Upper lobe of left lung (tissue), 4 donors: ENCODE data around the gene GRK3.

Source experiments
- CTCF ChIP-seq, 6 experiments: fragments of 450-650 bp in 4 of 6; fragments of 200-600 bp in 2 of 6; sonication (generic) in 2 of 6; IDR thresholded peaks; one replicate each; pipeline ENCODE4 v1.5.1; 2016 to 2019; ENCODE audit warnings: antibody characterized with exemption in 6 of 6
- EP300 ChIP-seq, 4 donors: sonication (generic); formaldehyde crosslinking; IDR thresholded peaks; one replicate each; pipeline ENCODE4 v1.5.1; 2017; ENCODE audit warnings: antibody characterized with exemption in 4 of 4, control low read depth in 2 of 4
- POLR2A ChIP-seq, 4 donors: fragments of 450-650 bp; IDR thresholded peaks; one replicate each; pipeline ENCODE4 v1.5.1; 2016 to 2017; ENCODE audit warnings: antibody characterized with exemption in 4 of 4, mild to moderate bottlenecking in 2 of 4

GRCh38 chr22:25563761-25564319 is 635 bp upstream of the GRK3 start:
- no peak for TF ChIP-seq POLR2A (IDR thresholded peaks at IDR 0.05)
- TF ChIP-seq EP300 (IDR thresholded peaks at IDR 0.05), result no peak
- TF ChIP-seq CTCF (IDR thresholded peaks at IDR 0.05), result no peak
